ENCODE measurements around the gene ESF1.

ESF1 gene

DNA sequence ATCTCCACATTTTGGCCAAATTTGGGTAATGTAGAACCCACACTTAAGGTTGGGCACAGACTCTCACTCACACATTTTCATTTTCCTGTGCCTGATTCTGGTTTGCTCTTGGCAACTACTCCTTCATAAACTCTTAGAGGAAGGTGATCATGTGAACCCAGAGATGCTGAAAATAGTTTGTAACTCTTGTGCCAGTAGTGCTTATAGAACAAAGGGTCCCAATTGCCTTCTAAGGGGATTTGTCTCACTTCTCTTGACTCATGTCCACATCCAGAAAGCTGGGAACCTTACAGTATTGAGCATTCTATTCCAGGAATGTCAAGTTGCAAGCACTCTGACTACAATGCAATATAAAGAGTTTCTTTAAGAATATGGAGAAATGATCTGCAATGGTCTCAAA lies 84.0 kb downstream of the ESF1 start:
- Histone ChIP-seq H3K27me3 (ENCODE audit: insufficient read depth, low read length) (no peaks in the 10 kb centered on the region), H3K4me1 (ENCODE audit: insufficient read depth, low read length) (no peaks in the 10 kb centered on the region), H3K4me3 (ENCODE audit: low read length) (no peak overlapping the region), H3K9ac (ENCODE audit: low read depth, low read length) (no peak overlapping the region), H3K9me3 (ENCODE audit: insufficient read depth, low read depth, low read length) (no peaks in the 10 kb centered on the region), H3K36me3 (ENCODE audit: insufficient read depth, low read length) (no peaks in the 10 kb centered on the region), H3K27ac (ENCODE audit: low read depth, low read length) (no peak overlapping the region)

DNA sequence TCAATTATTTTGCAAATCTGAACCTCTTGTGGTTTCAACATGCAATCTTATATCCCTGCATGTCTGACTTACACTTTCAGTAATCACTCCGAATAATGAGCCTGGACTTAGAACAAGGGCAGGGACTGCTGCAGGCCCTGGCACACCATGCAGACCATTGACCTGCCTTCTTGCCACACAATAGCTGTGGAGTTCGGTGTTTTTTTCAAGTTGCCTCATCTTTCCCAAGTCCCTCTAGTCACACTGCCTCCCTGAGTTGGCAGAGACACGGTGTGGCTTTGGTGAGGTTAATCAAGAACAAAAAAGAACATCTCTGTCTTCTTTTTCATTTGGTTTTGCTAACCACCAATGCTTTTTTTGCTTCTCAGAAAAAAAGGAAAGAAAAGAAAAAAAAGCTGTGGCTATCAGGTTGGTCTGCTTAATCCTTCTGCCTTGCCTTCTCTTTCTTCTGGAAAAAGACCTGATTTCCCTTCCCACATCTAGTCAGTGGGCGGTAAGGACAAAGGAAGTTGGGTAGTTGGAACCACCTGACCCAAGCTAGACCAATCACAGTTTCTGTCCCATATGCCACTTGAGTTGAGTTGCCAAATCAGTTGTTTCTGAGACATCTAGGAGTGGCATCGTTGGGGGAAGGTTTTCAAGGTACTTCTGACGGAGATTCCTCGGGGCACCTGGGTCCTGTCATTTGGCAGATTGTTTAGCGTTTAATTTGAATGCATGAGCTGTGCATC lies 90.1 kb downstream of the ESF1 start:
- no peaks in the 10 kb centered on the region for H3K4me1 ChIP-seq (ENCODE audit: insufficient read depth, low read length)
- H3K27me3 ChIP-seq (ENCODE audit: insufficient read depth, low read length), result no peaks in the 10 kb centered on the region

DNA sequence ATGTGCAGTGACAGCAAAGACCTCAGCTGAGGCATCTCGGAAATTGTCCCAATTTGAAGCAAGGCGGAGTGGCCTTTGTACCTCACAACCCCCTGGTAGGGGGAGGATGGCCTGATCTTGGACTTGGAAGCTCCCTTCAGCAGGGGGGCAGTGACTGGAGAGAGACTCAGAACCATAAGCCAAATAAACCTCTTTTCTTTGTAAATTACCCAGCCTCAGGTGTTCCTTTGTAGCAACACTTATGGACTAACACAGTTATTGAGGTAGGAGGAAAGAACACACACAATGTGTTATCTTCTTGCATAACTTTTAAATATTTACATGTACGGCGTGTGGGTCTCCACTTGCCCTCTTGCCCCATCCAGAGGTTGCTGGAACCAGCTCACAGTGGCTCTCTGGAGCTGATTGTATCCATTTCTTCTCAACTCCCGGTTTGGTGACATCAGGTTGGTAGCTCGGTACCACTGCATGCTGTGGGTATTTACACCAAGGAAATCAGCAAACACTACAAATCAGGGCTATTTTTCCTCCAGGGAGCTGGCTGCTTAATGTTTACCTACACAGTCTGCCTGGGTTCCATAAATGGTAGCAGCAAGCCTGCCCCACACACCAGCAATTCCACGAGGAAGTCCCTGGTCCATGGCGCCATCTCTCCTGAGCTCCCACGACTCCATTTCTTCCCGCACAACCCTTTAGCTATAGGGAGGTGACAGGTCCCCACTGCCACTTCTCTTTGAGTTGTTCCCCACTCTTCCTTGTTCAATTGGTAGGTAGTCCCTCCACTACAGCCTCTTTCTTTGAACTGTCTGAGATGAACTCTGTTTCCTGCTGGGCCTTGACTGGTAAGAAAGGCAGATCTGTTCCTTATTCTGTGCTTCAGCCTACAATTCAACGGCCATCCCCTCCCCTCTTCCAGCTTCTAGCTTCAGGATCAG lies 91.7 kb downstream of the ESF1 start:
- no peak overlapping the region for H3K4me3 ChIP-seq (ENCODE audit: low read length)
- no peaks in the 10 kb centered on the region for H3K4me1 ChIP-seq (ENCODE audit: insufficient read depth, low read length)
- no peak overlapping the region for H3K27ac ChIP-seq (ENCODE audit: low read depth, low read length)
- no peak overlapping the region for H3K9ac ChIP-seq (ENCODE audit: low read depth, low read length)
- H3K27me3 ChIP-seq (ENCODE audit: insufficient read depth, low read length), result no peaks in the 10 kb centered on the region
- no peaks in the 10 kb centered on the region for H3K9me3 ChIP-seq (ENCODE audit: insufficient read depth, low read depth, low read length)
- WGBS, result 94% methylated on average over 11 of the region's 11 CpGs
- H3K36me3 ChIP-seq (ENCODE audit: insufficient read depth, low read length), result no peaks in the 10 kb centered on the region

More for the DNA sequence above, 90.1 kb downstream of the ESF1 start:
- H3K9ac ChIP-seq (ENCODE audit: low read depth, low read length), result no peak overlapping the region
- H3K9me3 ChIP-seq (ENCODE audit: insufficient read depth, low read depth, low read length), result no peaks in the 10 kb centered on the region
- WGBS, result 98% methylated on average over 8 of the region's 8 CpGs
- no peak overlapping the region for H3K4me3 ChIP-seq (ENCODE audit: low read length)
- no peaks in the 10 kb centered on the region for H3K36me3 ChIP-seq (ENCODE audit: insufficient read depth, low read length)
- no peak overlapping the region for H3K27ac ChIP-seq (ENCODE audit: low read depth, low read length)

DNA sequence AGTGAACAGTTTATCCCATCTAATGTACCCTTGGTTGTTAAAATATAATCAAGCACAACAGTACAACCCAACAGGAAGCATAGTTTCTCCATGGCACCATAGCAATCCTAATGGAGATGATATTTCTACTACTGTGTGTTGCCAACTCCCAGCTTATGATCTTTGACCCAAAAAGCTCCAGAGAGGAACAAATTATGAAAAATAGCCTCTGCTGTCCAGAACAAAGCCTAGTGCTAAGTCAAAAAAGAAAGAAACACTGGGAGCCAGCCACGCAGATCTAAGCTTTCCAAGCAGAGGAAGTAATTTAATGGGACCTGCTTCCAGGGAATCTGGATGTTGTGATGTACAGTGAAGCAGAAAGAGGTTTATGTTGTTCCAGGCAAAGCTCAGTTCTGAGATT lies 93.8 kb downstream of the ESF1 start:
- 91% methylated on average over 1 of the region's 1 CpG for WGBS
- no peak overlapping the region for H3K27ac ChIP-seq (ENCODE audit: low read depth, low read length)

DNA sequence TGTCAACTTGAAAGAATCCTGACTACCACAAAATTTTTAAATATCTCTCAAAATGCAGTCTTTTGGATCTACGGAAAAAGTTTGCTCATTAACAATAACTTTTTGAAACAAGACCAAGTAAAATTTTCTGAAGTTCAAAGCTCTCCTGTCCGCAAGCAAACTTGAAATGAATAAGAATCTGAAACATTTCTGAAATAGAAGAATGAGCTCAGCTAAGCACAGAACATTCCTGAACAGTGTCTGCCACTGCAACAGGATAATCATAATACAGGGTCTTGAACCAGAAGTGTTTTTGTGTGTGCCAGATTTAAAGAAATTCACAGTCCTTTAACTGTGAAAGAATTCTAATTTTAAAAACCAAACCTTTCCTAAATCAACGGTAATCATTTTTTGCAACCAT lies 96.9 kb downstream of the ESF1 start:
- Histone ChIP-seq H3K27me3 (ENCODE audit: insufficient read depth, low read length) (no peaks in the 10 kb centered on the region), H3K4me3 (ENCODE audit: low read length) (no peak overlapping the region), H3K9me3 (ENCODE audit: insufficient read depth, low read depth, low read length) (no peaks in the 10 kb centered on the region), H3K9ac (ENCODE audit: low read depth, low read length) (no peak overlapping the region), H3K4me1 (ENCODE audit: insufficient read depth, low read length) (no peaks in the 10 kb centered on the region), H3K36me3 (ENCODE audit: insufficient read depth, low read length) (no peaks in the 10 kb centered on the region), H3K27ac (ENCODE audit: low read depth, low read length) (no peak overlapping the region)
- WGBS, result 91% methylated on average over 3 of the region's 3 CpGs

More for the DNA sequence above, 93.8 kb downstream of the ESF1 start:
- Histone ChIP-seq H3K9ac (ENCODE audit: low read depth, low read length) (no peak overlapping the region), H3K27me3 (ENCODE audit: insufficient read depth, low read length) (no peaks in the 10 kb centered on the region), H3K4me1 (ENCODE audit: insufficient read depth, low read length) (no peaks in the 10 kb centered on the region), H3K4me3 (ENCODE audit: low read length) (no peak overlapping the region), H3K9me3 (ENCODE audit: insufficient read depth, low read depth, low read length) (no peaks in the 10 kb centered on the region), H3K36me3 (ENCODE audit: insufficient read depth, low read length) (no peaks in the 10 kb centered on the region)

DNA sequence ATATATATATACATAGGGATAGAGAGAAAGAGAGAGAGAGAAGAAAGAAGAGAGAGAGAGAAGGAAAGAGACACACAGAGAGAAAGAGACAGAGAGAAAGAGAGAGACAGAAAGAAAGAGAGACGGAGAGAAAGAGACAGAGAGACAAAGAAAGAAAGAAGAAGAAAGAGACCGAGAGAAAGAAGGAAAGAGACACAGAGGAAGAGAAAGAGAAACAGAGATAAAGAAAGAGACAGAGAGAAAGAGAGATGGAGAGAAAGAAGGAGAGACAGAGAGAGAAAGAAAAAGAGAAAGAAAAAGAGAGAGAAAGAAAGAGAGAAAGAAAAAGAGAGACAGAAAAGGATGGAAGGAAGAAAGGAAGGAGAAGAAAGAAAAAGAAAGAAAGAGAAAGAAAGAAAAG lies 99.1 kb downstream of the ESF1 start:
- H3K36me3 ChIP-seq (ENCODE audit: insufficient read depth, low read length), result no peaks in the 10 kb centered on the region

DNA sequence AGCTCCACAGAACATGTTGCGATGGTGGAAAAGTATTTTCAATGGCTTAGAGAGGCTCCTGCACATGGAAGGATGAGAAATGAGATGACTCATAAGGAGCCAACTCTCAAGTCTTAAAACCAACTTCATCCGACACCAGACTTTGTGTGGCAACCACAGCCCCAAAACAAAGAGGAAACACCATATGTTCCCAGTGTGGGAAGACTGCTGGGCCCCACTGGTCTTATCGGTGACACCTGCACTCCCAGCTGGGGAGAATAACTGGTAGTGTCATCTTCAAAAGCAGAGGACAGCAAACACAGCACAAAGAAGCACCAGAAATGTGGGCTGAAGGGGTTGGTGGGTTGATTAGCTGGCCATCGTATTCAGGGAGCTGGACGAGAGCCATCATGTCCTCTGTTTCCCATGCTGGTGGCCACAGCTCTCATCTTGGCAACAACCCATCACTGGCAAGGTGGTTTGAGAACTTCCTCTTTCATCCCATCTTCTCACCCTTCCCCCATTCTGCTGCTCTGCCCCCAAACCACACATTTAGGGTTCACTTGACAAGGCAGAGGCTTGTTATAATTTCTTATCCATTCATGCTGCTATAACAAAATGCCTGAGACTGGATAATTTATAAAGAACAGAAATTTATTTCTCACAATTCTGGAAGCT lies 100.0 kb downstream of the ESF1 start:
- no peaks in the 10 kb centered on the region for H3K36me3 ChIP-seq (ENCODE audit: insufficient read depth, low read length)
- H3K27me3 ChIP-seq (ENCODE audit: insufficient read depth, low read length), result no peaks in the 10 kb centered on the region
- no peaks in the 10 kb centered on the region for H3K4me1 ChIP-seq (ENCODE audit: insufficient read depth, low read length)
- WGBS, result 89% methylated on average over 5 of the region's 5 CpGs
- no peaks in the 10 kb centered on the region for H3K9me3 ChIP-seq (ENCODE audit: insufficient read depth, low read depth, low read length)
- H3K27ac ChIP-seq (ENCODE audit: low read depth, low read length), result no peak overlapping the region
- no peak overlapping the region for H3K9ac ChIP-seq (ENCODE audit: low read depth, low read length)
- H3K4me3 ChIP-seq (ENCODE audit: low read length), result no peak overlapping the region

More for the DNA sequence above, 99.1 kb downstream of the ESF1 start:
- H3K27me3 ChIP-seq (ENCODE audit: insufficient read depth, low read length), result no peaks in the 10 kb centered on the region
- H3K9ac ChIP-seq (ENCODE audit: low read depth, low read length), result no peak overlapping the region
- H3K9me3 ChIP-seq (ENCODE audit: insufficient read depth, low read depth, low read length), result no peaks in the 10 kb centered on the region
- no peaks in the 10 kb centered on the region for H3K4me1 ChIP-seq (ENCODE audit: insufficient read depth, low read length)
- WGBS, result 93% methylated on average over 2 of the region's 2 CpGs
- H3K4me3 ChIP-seq (ENCODE audit: low read length), result no peak overlapping the region
- H3K27ac ChIP-seq (ENCODE audit: low read depth, low read length), result no peak overlapping the region

DNA sequence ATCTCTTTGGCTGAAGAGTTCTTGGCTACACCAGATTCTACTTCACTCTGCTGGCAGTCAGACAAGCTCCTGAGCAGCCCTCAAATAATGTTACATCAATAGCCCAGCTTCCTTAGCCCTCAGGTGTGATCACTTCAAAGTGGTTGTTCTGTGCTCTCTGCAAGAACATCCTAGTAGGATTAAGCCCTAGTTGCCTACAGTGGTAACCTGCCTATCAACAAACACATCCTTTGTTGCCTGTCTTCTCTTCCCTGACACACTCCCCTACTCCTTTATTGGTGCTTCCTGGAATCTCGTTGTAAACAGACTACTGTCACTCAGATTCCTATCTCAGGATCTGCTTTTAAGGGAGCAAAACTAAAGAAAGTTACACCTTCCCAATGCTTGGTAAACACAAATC lies 100.9 kb downstream of the ESF1 start:
- 60% methylated on average over 1 of the region's 1 CpG for WGBS
- Histone ChIP-seq H3K4me3 (ENCODE audit: low read length) (no peak overlapping the region), H3K9me3 (ENCODE audit: insufficient read depth, low read depth, low read length) (no peaks in the 10 kb centered on the region), H3K27ac (ENCODE audit: low read depth, low read length) (no peak overlapping the region), H3K9ac (ENCODE audit: low read depth, low read length) (no peak overlapping the region), H3K27me3 (ENCODE audit: insufficient read depth, low read length) (no peaks in the 10 kb centered on the region), H3K36me3 (ENCODE audit: insufficient read depth, low read length) (no peaks in the 10 kb centered on the region), H3K4me1 (ENCODE audit: insufficient read depth, low read length) (no peaks in the 10 kb centered on the region)

DNA sequence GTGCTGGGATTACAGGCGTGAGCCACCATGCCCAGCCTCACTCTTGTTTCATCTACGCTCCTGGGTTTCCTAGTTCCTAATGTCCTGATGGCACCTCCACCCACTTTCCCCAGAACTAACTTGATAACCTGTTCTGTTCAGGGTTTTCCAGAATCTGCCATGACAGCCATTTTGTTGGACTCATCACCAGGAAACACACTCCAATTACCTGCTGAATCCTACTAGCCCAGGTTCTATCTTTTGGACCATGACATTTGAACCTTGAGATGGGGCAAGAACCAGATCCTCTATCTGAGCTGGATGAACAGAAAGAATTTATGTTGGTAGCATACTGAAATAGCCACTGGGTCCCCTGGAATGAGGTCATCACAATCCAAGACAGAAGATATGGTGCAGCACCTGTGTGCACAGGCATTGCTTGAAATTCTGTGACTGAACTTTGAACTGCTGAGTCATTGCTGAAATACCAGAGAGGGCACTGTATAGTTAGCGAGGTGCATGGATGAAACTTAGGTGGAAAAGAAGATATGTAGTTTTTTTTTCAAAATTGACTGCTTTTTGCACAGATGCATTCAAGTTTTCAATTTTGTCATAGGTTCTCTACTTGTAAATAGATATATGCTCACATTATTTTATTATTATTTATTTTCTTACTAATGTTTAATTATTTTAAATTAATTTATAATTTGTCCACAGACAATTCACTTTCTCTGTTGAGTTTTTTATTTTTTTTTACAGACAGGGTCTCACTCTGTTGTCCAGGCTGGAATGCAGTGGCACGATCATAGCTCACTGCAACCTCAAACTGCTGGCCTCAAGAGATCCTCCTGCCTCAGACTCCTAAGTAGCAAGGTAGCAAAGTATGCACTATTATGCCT lies 103.2 kb downstream of the ESF1 start:
- H3K9me3 ChIP-seq (ENCODE audit: insufficient read depth, low read depth, low read length), result no peaks in the 10 kb centered on the region
- 95% methylated on average over 4 of the region's 4 CpGs for WGBS
- H3K27me3 ChIP-seq (ENCODE audit: insufficient read depth, low read length), result no peaks in the 10 kb centered on the region
- no peak overlapping the region for H3K4me3 ChIP-seq (ENCODE audit: low read length)
- H3K4me1 ChIP-seq (ENCODE audit: insufficient read depth, low read length), result no peaks in the 10 kb centered on the region
- no peaks in the 10 kb centered on the region for H3K36me3 ChIP-seq (ENCODE audit: insufficient read depth, low read length)
- H3K27ac ChIP-seq (ENCODE audit: low read depth, low read length), result no peak overlapping the region
- H3K9ac ChIP-seq (ENCODE audit: low read depth, low read length), result no peak overlapping the region

DNA sequence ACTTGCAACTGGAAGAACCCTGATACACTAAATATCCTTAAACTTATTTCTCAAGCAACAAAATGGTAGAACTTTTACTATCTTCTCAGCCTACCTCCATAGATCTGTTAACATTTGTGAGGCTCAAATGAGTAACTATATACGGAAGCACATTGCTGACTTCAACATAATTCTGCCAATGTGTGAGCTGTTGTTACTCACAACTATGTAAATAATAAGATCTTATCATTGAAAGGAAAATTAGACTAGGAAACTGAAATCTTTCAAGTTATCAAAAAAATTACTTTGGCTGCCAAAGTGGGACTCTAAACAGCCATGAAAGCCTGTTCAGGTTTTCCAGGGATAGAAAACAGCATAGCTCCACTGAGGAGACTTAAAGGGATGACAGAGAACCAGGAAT lies 105.8 kb downstream of the ESF1 start:
- H3K4me1 ChIP-seq (ENCODE audit: insufficient read depth, low read length), result no peaks in the 10 kb centered on the region
- H3K9ac ChIP-seq (ENCODE audit: low read depth, low read length), result no peak overlapping the region
- H3K27ac ChIP-seq (ENCODE audit: low read depth, low read length), result no peak overlapping the region
- H3K27me3 ChIP-seq (ENCODE audit: insufficient read depth, low read length), result no peaks in the 10 kb centered on the region
- no peaks in the 10 kb centered on the region for H3K36me3 ChIP-seq (ENCODE audit: insufficient read depth, low read length)
- WGBS, result no CpG with 5 or more reads among the region's 1 CpG
- H3K9me3 ChIP-seq (ENCODE audit: insufficient read depth, low read depth, low read length), result no peaks in the 10 kb centered on the region
- H3K4me3 ChIP-seq (ENCODE audit: low read length), result no peak overlapping the region

All from HUES64 (cell line).